ENCODE data around the gene ZNF578.

The ZNF578 gene

DNA sequence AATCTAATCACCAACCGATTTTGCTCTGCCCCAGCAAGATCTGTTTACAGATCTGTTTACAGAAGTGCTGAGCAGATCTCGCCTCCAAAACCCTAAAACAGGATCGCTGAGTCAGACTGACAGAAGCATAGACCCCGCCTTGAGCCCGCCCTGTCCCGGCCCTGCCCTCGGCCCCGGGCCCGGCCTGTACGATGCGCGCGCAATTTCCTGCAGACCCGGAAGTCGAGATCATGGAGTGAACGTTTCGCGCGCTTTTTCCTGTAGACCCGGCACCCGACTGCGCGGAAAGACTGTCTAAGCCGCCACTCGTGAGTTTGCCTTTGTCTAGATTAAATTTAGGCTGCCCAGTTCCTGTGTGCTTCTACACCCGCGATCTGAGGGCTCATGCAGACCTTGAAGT is 24.4 kb upstream of the ZNF578 start, which contains the start of gene ZNF534:
TSS of gene ZNF534 (plus strand) at position 212 of the 400 bp plus-strand sequence. CDS start 2,327 bp downstream, outside the sequence.
- Histone ChIP-seq H3K79me2 (ENCODE audit: insufficient read depth, low read length) (no peaks in the 10 kb centered on the region), H2AFZ (ENCODE audit: low read length) (no peak within 1 kb of the TSS), H3K27me3 (ENCODE audit: insufficient read depth, low read length, poor library complexity, severe bottlenecking) (no peaks in the 10 kb centered on the region), H3K4me1 (ENCODE audit: insufficient read depth, low read length, poor library complexity, severe bottlenecking) (no peaks in the 10 kb centered on the region), H3K4me2 (ENCODE audit: low read depth, low read length, poor library complexity, severe bottlenecking) (no peak within 1 kb of the TSS), H4K20me1 (ENCODE audit: insufficient read depth, low read length, poor library complexity, severe bottlenecking) (no peaks in the 10 kb centered on the region), H3K36me3 (ENCODE audit: insufficient read depth, low read length) (no peaks in the 10 kb centered on the region), H3K9ac (ENCODE audit: low read depth, low read length, poor library complexity, severe bottlenecking) (no peak within 1 kb of the TSS), H3K9me2 (replicated peaks; ENCODE audit: low read depth, low read length) (no peaks in the 10 kb centered on the region), H3K9me3 (ENCODE audit: insufficient read depth, low read depth, low read length) (no peaks in the 10 kb centered on the region; the same call in 1 of the 2 replicates), H3F3A (ENCODE audit: low read depth) (no peaks in the 10 kb centered on the region), H3K4me3 (ENCODE audit: low read length, poor library complexity, severe bottlenecking) (no peak within 1 kb of the TSS)
- no peak for TF ChIP-seq EZH2phosphoT487 (IDR thresholded peaks at IDR 0.05; ENCODE audit: borderline replicate concordance)
- TF ChIP-seq, protein P1, sequence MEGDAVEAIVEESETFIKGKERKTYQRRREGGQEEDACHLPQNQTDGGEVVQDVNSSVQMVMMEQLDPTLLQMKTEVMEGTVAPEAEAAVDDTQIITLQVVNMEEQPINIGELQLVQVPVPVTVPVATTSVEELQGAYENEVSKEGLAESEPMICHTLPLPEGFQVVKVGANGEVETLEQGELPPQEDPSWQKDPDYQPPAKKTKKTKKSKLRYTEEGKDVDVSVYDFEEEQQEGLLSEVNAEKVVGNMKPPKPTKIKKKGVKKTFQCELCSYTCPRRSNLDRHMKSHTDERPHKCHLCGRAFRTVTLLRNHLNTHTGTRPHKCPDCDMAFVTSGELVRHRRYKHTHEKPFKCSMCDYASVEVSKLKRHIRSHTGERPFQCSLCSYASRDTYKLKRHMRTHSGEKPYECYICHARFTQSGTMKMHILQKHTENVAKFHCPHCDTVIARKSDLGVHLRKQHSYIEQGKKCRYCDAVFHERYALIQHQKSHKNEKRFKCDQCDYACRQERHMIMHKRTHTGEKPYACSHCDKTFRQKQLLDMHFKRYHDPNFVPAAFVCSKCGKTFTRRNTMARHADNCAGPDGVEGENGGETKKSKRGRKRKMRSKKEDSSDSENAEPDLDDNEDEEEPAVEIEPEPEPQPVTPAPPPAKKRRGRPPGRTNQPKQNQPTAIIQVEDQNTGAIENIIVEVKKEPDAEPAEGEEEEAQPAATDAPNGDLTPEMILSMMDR (conservative IDR thresholded peaks at IDR 0.05; ENCODE audit: low read length), result no peak

DNA sequence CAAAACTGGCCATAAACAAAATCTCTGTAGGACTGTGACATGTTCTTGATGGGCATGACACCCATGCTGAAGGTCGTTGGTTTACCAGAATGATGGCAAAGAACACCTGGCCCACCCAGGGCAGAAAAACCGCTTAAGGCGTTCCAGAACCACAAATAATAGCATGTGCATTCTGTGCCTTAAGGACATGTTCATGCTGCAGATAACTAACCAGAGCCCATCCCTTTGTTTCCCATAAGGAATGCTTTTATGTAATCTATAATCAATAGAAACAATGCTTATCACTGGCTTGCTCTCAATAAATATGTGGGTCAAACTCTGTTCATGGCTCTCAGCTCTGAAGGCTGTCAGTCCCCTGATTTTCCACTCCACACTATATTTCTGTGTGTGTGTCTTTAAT is 11.2 kb upstream of the ZNF578 start:
- Histone ChIP-seq H3K9me2 (replicated peaks; ENCODE audit: low read depth, low read length) (no peaks in the 10 kb centered on the region), H3K9me3 (ENCODE audit: insufficient read depth, low read depth, low read length) (no peaks in the 10 kb centered on the region; the same call in 1 of the 2 replicates), H4K20me1 (ENCODE audit: insufficient read depth, low read length, poor library complexity, severe bottlenecking) (no peaks in the 10 kb centered on the region), H2AFZ (ENCODE audit: low read length) (no peak overlapping the region), H3K4me3 (ENCODE audit: low read length, poor library complexity, severe bottlenecking) (no peak overlapping the region), H3F3A (ENCODE audit: low read depth) (no peaks in the 10 kb centered on the region), H3K4me2 (ENCODE audit: low read depth, low read length, poor library complexity, severe bottlenecking) (no peak overlapping the region), H3K36me3 (ENCODE audit: insufficient read depth, low read length) (no peaks in the 10 kb centered on the region), H3K4me1 (ENCODE audit: insufficient read depth, low read length, poor library complexity, severe bottlenecking) (no peaks in the 10 kb centered on the region), H3K79me2 (ENCODE audit: insufficient read depth, low read length) (no peaks in the 10 kb centered on the region), H3K9ac (ENCODE audit: low read depth, low read length, poor library complexity, severe bottlenecking) (no peak overlapping the region), H3K27me3 (ENCODE audit: insufficient read depth, low read length, poor library complexity, severe bottlenecking) (no peaks in the 10 kb centered on the region)
- TF ChIP-seq, protein P1 (conservative IDR thresholded peaks at IDR 0.05; ENCODE audit: low read length), result no peak
- TF ChIP-seq EZH2phosphoT487 (IDR thresholded peaks at IDR 0.05; ENCODE audit: borderline replicate concordance), result no peak

DNA sequence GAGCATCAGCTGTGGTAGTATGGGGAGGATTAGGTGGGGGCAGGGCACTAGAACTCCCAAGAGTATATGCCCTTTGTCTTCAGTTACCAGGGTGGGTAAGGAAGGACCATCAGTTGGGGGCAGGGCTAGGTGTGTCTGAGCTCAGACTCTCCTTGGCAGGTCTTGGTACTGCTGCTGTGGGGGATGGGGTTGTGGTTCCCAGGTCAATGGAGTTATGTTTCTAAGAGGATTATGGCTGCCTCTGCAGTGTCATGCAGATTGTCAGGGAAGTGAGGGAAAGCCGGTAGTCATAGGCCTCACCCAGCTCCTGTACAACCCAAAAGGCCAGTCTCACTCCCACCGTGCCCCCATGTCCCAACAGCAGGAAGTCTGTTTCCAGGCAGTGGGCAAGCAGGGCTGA is 8.8 kb upstream of the ZNF578 start:
- Histone ChIP-seq H3K9me3 (ENCODE audit: insufficient read depth, low read depth, low read length) (no peaks in the 10 kb centered on the region; the same call in 1 of the 2 replicates), H3K36me3 (ENCODE audit: insufficient read depth, low read length) (no peaks in the 10 kb centered on the region), H3K4me2 (ENCODE audit: low read depth, low read length, poor library complexity, severe bottlenecking) (no peak overlapping the region), H3K79me2 (ENCODE audit: insufficient read depth, low read length) (no peaks in the 10 kb centered on the region), H4K20me1 (ENCODE audit: insufficient read depth, low read length, poor library complexity, severe bottlenecking) (no peaks in the 10 kb centered on the region), H3K4me3 (ENCODE audit: low read length, poor library complexity, severe bottlenecking) (no peak overlapping the region), H3K4me1 (ENCODE audit: insufficient read depth, low read length, poor library complexity, severe bottlenecking) (no peaks in the 10 kb centered on the region), H2AFZ (ENCODE audit: low read length) (no peak overlapping the region), H3K27me3 (ENCODE audit: insufficient read depth, low read length, poor library complexity, severe bottlenecking) (no peaks in the 10 kb centered on the region), H3F3A (ENCODE audit: low read depth) (no peaks in the 10 kb centered on the region), H3K9ac (ENCODE audit: low read depth, low read length, poor library complexity, severe bottlenecking) (no peak overlapping the region), H3K9me2 (replicated peaks; ENCODE audit: low read depth, low read length) (no peaks in the 10 kb centered on the region)
- no peak for TF ChIP-seq EZH2phosphoT487 (IDR thresholded peaks at IDR 0.05; ENCODE audit: borderline replicate concordance)
- TF ChIP-seq, protein P1 (conservative IDR thresholded peaks at IDR 0.05; ENCODE audit: low read length), result no peak

Measured in Loucy (cell line).